HEK293 (cell line): ENCODE results near the gene ZC3H4.

Experiments
- CTCF ChIA-PET: fragments of 350-600 bp; formaldehyde crosslinking; extraction: SDS; loops from one replicate; lab custom pipeline; 2021; ENCODE audit warnings: antibody characterized with exemption; lab: Yijun Ruan, JAX
- POLR2A ChIA-PET: fragments of 300-600 bp; formaldehyde crosslinking; extraction: SDS; loops from one replicate; lab custom pipeline; 2020; ENCODE audit warnings: antibody characterized with exemption, inconsistent platforms; lab: Yijun Ruan, JAX
- H3K27ac ChIP-seq: fragments of 200-500 bp; sonication (Bioruptor generic); 2 replicates; pipeline ENCODE4 v1.5.1; 2014; ENCODE audit warnings: low read depth, low read length, control low read depth, inconsistent platforms; ENCODE audit errors: extremely low read depth
- H3K36me3 ChIP-seq, 2 experiments: fragments of 200-500 bp in 1 of 2; sonication (Bioruptor generic) in 1 of 2; 1 replicate in 1 of 2; 2 replicates in 1 of 2; pipeline ENCODE4 v1.5.1; 2014 to 2017; ENCODE audit warnings: inconsistent platforms in 2 of 2, low read length in 2 of 2; ENCODE audit not compliant: control insufficient read depth in 2 of 2, insufficient read depth in 1 of 2
- H3K4me1 ChIP-seq: fragments of 200-500 bp; sonication (Bioruptor generic); 2 replicates; pipeline ENCODE4 v1.5.1; 2014; ENCODE audit warnings: mild to moderate bottlenecking, low read length, inconsistent platforms; ENCODE audit not compliant: control insufficient read depth, insufficient read depth
- H3K4me3 ChIP-seq: 2 replicates; pipeline ENCODE4 v1.5.1; 2011; ENCODE audit warnings: low read depth, mild to moderate bottlenecking, control low read depth, low read length, moderate library complexity
- H3K9me3 ChIP-seq: fragments of 200-500 bp; sonication (Bioruptor generic); 2 replicates; pipeline ENCODE4 v1.5.1; 2014; ENCODE audit warnings: low read depth, low read length, inconsistent platforms; ENCODE audit not compliant: control insufficient read depth, insufficient read depth
- BCL11B ChIP-seq: fragments of 450-650 bp; formaldehyde crosslinking; IDR thresholded peaks from 2 replicates; pipeline ENCODE4 v1.5.1; 2016; ENCODE audit warnings: low read depth, missing biosample characterization, missing genetic modification characterization
- GLIS2 ChIP-seq: fragments of 450-650 bp; formaldehyde crosslinking; IDR thresholded peaks from 2 replicates; pipeline ENCODE4 v1.5.1; 2016; ENCODE audit warnings: missing biosample characterization, missing genetic modification characterization
- KLF9 ChIP-seq: fragments of 450-650 bp; formaldehyde crosslinking; IDR thresholded peaks from 2 replicates; pipeline ENCODE4 v1.5.1; 2016; ENCODE audit warnings: missing biosample characterization, missing genetic modification characterization, low read depth
- WT1 ChIP-seq: fragments of 450-650 bp; formaldehyde crosslinking; IDR thresholded peaks from 2 replicates; pipeline ENCODE4 v1.5.1; 2016; ENCODE audit warnings: missing biosample characterization, missing genetic modification characterization
- ZBTB11 ChIP-seq: fragments of 450-650 bp; formaldehyde crosslinking; conservative IDR thresholded peaks from 2 replicates; pipeline ENCODE4 v1.5.1; 2016; ENCODE audit warnings: low read depth, missing biosample characterization, missing genetic modification characterization
- ZBTB26 ChIP-seq: fragments of 450-650 bp; formaldehyde crosslinking; optimal IDR thresholded peaks from 2 replicates; pipeline ENCODE3; 2016; ENCODE audit warnings: missing biosample characterization, mild to moderate bottlenecking, missing genetic modification characterization
- ZBTB48 ChIP-seq: fragments of 450-650 bp; formaldehyde crosslinking; IDR thresholded peaks from 2 replicates; pipeline ENCODE4 v1.5.1; 2016; ENCODE audit warnings: missing biosample characterization, missing genetic modification characterization
- ZNF2 ChIP-seq: fragments of 450-650 bp; formaldehyde crosslinking; IDR thresholded peaks from 2 replicates; pipeline ENCODE4 v1.5.1; 2016; ENCODE audit warnings: missing biosample characterization, missing genetic modification characterization
- ZNF473 ChIP-seq: fragments of 450-650 bp; formaldehyde crosslinking; IDR thresholded peaks from 2 replicates; pipeline ENCODE4 v1.5.1; 2017; ENCODE audit warnings: missing biosample characterization, missing genetic modification characterization
- ZNF514 ChIP-seq: fragments of 450-650 bp; formaldehyde crosslinking; IDR thresholded peaks from 2 replicates; pipeline ENCODE4 v1.5.1; 2016; ENCODE audit warnings: missing biosample characterization, missing genetic modification characterization
- ZNF521 ChIP-seq: fragments of 450-650 bp; formaldehyde crosslinking; IDR thresholded peaks from 2 replicates; pipeline ENCODE4 v1.5.1; 2017; ENCODE audit warnings: missing biosample characterization, mild to moderate bottlenecking, missing genetic modification characterization
- ZNF624 ChIP-seq: fragments of 450-650 bp; formaldehyde crosslinking; IDR thresholded peaks from 2 replicates; pipeline ENCODE4 v1.5.1; 2017; ENCODE audit warnings: missing biosample characterization, missing genetic modification characterization
- ZNF670 ChIP-seq: fragments of 450-650 bp; formaldehyde crosslinking; IDR thresholded peaks from 2 replicates; pipeline ENCODE4 v1.5.1; 2016; ENCODE audit warnings: missing biosample characterization, missing genetic modification characterization, low read depth
- ZNF792 ChIP-seq: fragments of 450-650 bp; formaldehyde crosslinking; IDR thresholded peaks from 2 replicates; pipeline ENCODE4 v1.5.1; 2016; ENCODE audit warnings: missing biosample characterization, missing genetic modification characterization
- ZSCAN18 ChIP-seq: fragments of 450-650 bp; formaldehyde crosslinking; IDR thresholded peaks from 2 replicates; pipeline ENCODE4 v1.5.1; 2016; ENCODE audit warnings: missing biosample characterization, missing genetic modification characterization
- ZSCAN23 ChIP-seq: fragments of 450-650 bp; formaldehyde crosslinking; IDR thresholded peaks from 2 replicates; pipeline ENCODE4 v1.5.1; 2016; ENCODE audit warnings: missing biosample characterization, missing genetic modification characterization
- ZXDB ChIP-seq: fragments of 450-650 bp; formaldehyde crosslinking; IDR thresholded peaks from 2 replicates; pipeline ENCODE4 v1.5.1; 2016; ENCODE audit warnings: missing biosample characterization, missing genetic modification characterization
- TF ChIP-seq, protein P1 (sequence below): fragments of 450-650 bp; formaldehyde crosslinking; IDR thresholded peaks from 2 replicates; pipeline ENCODE4 v1.5.1; 2016; ENCODE audit warnings: missing biosample characterization, missing genetic modification characterization
- TF ChIP-seq, protein P2 (sequence below): fragments of 450-650 bp; formaldehyde crosslinking; IDR thresholded peaks from 2 replicates; pipeline ENCODE4 v1.5.1; 2017; ENCODE audit warnings: missing biosample characterization, missing genetic modification characterization
- TF ChIP-seq, protein P3 (sequence below): fragments of 450-650 bp; formaldehyde crosslinking; IDR thresholded peaks from 2 replicates; pipeline ENCODE4 v1.5.1; 2017; ENCODE audit warnings: missing biosample characterization, missing genetic modification characterization

The ZC3H4 gene

GRCh38 chr19:47019431-47020041 lies 94.0 kb downstream of the ZC3H4 start, which contains the start of gene NPAS1 (continued):
- TF ChIP-seq ZBTB48 (tag by site-specific recombination) (peak; percentile 97), ZNF792 (tag by site-specific recombination) (no peak), GLIS2 (tag by site-specific recombination) (peak; percentile 82), ZBTB26 (tag by site-specific recombination) (peak; percentile 26), ZNF514 (tag by site-specific recombination) (no peak), KLF9 (tag by site-specific recombination) (peak; percentile 72), ZSCAN23 (tag by site-specific recombination) (no peak), ZNF2 (tag by site-specific recombination) (no peak)
- TF ChIP-seq, protein P1, sequence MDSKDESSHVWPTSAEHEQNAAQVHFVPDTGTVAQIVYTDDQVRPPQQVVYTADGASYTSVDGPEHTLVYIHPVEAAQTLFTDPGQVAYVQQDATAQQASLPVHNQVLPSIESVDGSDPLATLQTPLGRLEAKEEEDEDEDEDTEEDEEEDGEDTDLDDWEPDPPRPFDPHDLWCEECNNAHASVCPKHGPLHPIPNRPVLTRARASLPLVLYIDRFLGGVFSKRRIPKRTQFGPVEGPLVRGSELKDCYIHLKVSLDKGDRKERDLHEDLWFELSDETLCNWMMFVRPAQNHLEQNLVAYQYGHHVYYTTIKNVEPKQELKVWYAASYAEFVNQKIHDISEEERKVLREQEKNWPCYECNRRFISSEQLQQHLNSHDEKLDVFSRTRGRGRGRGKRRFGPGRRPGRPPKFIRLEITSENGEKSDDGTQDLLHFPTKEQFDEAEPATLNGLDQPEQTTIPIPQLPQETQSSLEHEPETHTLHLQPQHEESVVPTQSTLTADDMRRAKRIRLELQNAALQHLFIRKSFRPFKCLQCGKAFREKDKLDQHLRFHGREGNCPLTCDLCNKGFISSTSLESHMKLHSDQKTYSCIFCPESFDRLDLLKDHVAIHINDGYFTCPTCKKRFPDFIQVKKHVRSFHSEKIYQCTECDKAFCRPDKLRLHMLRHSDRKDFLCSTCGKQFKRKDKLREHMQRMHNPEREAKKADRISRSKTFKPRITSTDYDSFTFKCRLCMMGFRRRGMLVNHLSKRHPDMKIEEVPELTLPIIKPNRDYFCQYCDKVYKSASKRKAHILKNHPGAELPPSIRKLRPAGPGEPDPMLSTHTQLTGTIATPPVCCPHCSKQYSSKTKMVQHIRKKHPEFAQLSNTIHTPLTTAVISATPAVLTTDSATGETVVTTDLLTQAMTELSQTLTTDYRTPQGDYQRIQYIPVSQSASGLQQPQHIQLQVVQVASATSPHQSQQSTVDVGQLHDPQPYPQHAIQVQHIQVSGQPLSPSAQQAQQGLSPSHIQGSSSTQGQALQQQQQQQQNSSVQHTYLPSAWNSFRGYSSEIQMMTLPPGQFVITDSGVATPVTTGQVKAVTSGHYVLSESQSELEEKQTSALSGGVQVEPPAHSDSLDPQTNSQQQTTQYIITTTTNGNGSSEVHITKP: peak; percentile 33; the same call in 1 of the 2 replicates
- TF ChIP-seq, protein P2, sequence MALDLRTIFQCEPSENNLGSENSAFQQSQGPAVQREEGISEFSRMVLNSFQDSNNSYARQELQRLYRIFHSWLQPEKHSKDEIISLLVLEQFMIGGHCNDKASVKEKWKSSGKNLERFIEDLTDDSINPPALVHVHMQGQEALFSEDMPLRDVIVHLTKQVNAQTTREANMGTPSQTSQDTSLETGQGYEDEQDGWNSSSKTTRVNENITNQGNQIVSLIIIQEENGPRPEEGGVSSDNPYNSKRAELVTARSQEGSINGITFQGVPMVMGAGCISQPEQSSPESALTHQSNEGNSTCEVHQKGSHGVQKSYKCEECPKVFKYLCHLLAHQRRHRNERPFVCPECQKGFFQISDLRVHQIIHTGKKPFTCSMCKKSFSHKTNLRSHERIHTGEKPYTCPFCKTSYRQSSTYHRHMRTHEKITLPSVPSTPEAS (tag by site-specific recombination): no peak
- TF ChIP-seq, protein P3, sequence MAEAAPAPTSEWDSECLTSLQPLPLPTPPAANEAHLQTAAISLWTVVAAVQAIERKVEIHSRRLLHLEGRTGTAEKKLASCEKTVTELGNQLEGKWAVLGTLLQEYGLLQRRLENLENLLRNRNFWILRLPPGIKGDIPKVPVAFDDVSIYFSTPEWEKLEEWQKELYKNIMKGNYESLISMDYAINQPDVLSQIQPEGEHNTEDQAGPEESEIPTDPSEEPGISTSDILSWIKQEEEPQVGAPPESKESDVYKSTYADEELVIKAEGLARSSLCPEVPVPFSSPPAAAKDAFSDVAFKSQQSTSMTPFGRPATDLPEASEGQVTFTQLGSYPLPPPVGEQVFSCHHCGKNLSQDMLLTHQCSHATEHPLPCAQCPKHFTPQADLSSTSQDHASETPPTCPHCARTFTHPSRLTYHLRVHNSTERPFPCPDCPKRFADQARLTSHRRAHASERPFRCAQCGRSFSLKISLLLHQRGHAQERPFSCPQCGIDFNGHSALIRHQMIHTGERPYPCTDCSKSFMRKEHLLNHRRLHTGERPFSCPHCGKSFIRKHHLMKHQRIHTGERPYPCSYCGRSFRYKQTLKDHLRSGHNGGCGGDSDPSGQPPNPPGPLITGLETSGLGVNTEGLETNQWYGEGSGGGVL: peak; percentile 46

- Histone ChIP-seq H3K36me3 (no peaks in the 10 kb centered on the region), H3K9me3 (no peaks in the 10 kb centered on the region), H3K4me1 (peaks cover 18% of the 10 kb centered on the region), H3K27ac (no peak overlapping the region), H3K4me3 (no peak overlapping the region)
- POLR2A ChIA-PET: interaction anchor here (0.6 to 1.4 kb wide), 3 partner anchors 16 to 95 kb away, joined by 3 to 5 read pairs (median 4); partner anchors contain the start of gene ZC3H4
- CTCF ChIA-PET: interaction anchor here (0.6 to 1.3 kb wide), 7 partner anchors 11 to 262 kb away, joined by 3 to 5 read pairs (median 3); partner anchors contain the start of gene SLC1A5
- TF ChIP-seq ZXDB (tag by site-specific recombination): no peak
- no peak for TF ChIP-seq ZNF473
- TF ChIP-seq WT1 (tag by site-specific recombination): no peak
- no peak for TF ChIP-seq ZNF624
- no peak for TF ChIP-seq ZBTB11 (tag by site-specific recombination)
- no peak for TF ChIP-seq ZNF670 (tag by site-specific recombination)
- no peak for TF ChIP-seq ZSCAN18 (tag by site-specific recombination)
- TF ChIP-seq ZNF521 (tag by site-specific recombination): no peak
- TF ChIP-seq BCL11B: no peak
Observed at GRCh38 chr19:47018923-47019322, 94.7 kb downstream of the ZC3H4 start.
